T-cell (primary cell): ENCODE data around the gene CLEC12A. TPM values are rescaled to one million over a fixed set of nuclear protein-coding genes. Genes with fewer than 3 reads are reported as not detected.

Source experiments
- ATAC-seq, 4 experiments: fragments of 200-7000 bp in 3 of 4; fragments of 150-1000 bp in 1 of 4; cut with Tn5 transposase; replicated peaks in 1 of 4; 1 replicate in 3 of 4; 2 replicates in 1 of 4; pipeline ENCODE4 v1.10.0; 2021; ENCODE audit warnings: moderate library complexity in 3 of 4, mild to moderate bottlenecking in 2 of 4, moderate number of reproducible peaks in 1 of 4
- CTCF ChIA-PET, 2 donors: fragments of 300-600 bp; sonication (Branson Sonifier 250); formaldehyde crosslinking; loops; one replicate each; lab custom pipeline; 2022; ENCODE audit warnings: antibody characterized with exemption in 2 of 2; lab: Charles Lee
- POLR2A ChIA-PET, 2 donors: fragments of 300-600 bp; sonication (Branson Sonifier 250); formaldehyde crosslinking; loops; one replicate each; lab custom pipeline; 2022; ENCODE audit warnings: antibody characterized with exemption in 2 of 2; lab: Charles Lee
- DNase-seq, 35 experiments: peaks; one replicate each; pipeline versions ENCODE4 v3.0.0 to v3.0.0-alpha.2; 2013 to 2023
- H3K27ac ChIP-seq: one replicate; pipeline ENCODE4 v1.5.1; 2013; ENCODE audit warnings: low read length
- H3K27me3 ChIP-seq, 2 experiments: replicated peaks in 1 of 2; 1 replicate in 1 of 2; 2 replicates in 1 of 2; pipeline versions ENCODE4 v1.6.1 to v1.7.0; 2013; ENCODE audit warnings: low read length in 1 of 2, mixed read lengths in 1 of 2; ENCODE audit not compliant: control insufficient read depth in 2 of 2, insufficient read depth in 2 of 2; ENCODE audit errors: extremely low read depth in 1 of 2
- H3K36me3 ChIP-seq, 2 donors: 1 replicate in 1 of 2; 2 replicates in 1 of 2; pipeline versions ENCODE4 v1.6.1 to v1.7.0; 2013; ENCODE audit warnings: low read length in 1 of 2; ENCODE audit not compliant: control insufficient read depth in 2 of 2, insufficient read depth in 1 of 2; ENCODE audit errors: extremely low read depth in 1 of 2
- H3K4me1 ChIP-seq, 2 experiments: 1 replicate in 1 of 2; 2 replicates in 1 of 2; pipeline versions ENCODE4 v1.6.1 to v1.7.0; 2013; ENCODE audit warnings: low read length in 2 of 2, mixed read lengths in 1 of 2; ENCODE audit not compliant: insufficient read depth in 2 of 2, control insufficient read depth in 1 of 2; ENCODE audit errors: extremely low read depth in 1 of 2
- H3K4me3 ChIP-seq, 2 donors: 1 replicate in 1 of 2; 2 replicates in 1 of 2; pipeline versions ENCODE4 v1.5.1 to v1.7.0; 2013; ENCODE audit warnings: mild to moderate bottlenecking in 2 of 2, low read length in 1 of 2, moderate library complexity in 1 of 2; ENCODE audit not compliant: control insufficient read depth in 1 of 2; ENCODE audit errors: extremely low read depth in 1 of 2
- H3K9me3 ChIP-seq: 2 replicates; pipeline ENCODE4 v1.7.0; 2013
- H3K27ac Mint-ChIP-seq, 2 donors: one replicate each; pipeline ENCODE4 v1.8.0; 2020 to 2021; ENCODE audit warnings: mild to moderate bottlenecking in 2 of 2, mixed read lengths in 2 of 2
- H3K27me3 Mint-ChIP-seq, 2 donors: one replicate each; pipeline ENCODE4 v1.8.0; 2021 to 2022; ENCODE audit warnings: mixed read lengths in 2 of 2
- H3K36me3 Mint-ChIP-seq: one replicate; pipeline ENCODE4 v1.8.0; 2021; ENCODE audit warnings: mixed read lengths
- H3K4me1 Mint-ChIP-seq, 3 donors: one replicate each; pipeline ENCODE4 v1.8.0; 2020 to 2022; ENCODE audit warnings: mixed read lengths in 3 of 3, mild to moderate bottlenecking in 1 of 3
- H3K4me3 Mint-ChIP-seq, 3 donors: one replicate each; pipeline ENCODE4 v1.8.0; 2020 to 2022; ENCODE audit warnings: mild to moderate bottlenecking in 3 of 3, mixed read lengths in 3 of 3, moderate library complexity in 3 of 3
- H3K9me3 Mint-ChIP-seq, 3 donors: one replicate each; pipeline ENCODE4 v1.8.0; 2020 to 2022; ENCODE audit warnings: mixed read lengths in 3 of 3
- WGBS: methylation state at CpG from one replicate; pipeline ENCODE4 v1.1.5; 2013; ENCODE audit warnings: missing lambda C conversion rate; ENCODE audit not compliant: insufficient coverage; 5-methylcytosine and 5-hydroxymethylcytosine counted together
- total RNA-seq, 35 experiments: library from RNA in 6 of 35; stranded (reverse) in 6 of 35; fragments of 120-200 nt in 1 of 35; gene quantifications; one replicate each; pipeline versions ENCODE4 v1.2.1 to v1.2.4 and lab custom pipeline; 2013 to 2026

The CLEC12A gene
- total RNA-seq, 5 donors from 2014 or later (not counting 1 experiment from before 2014, with no cell fraction given): 0.26 TPM; not detected in 4

DNA sequence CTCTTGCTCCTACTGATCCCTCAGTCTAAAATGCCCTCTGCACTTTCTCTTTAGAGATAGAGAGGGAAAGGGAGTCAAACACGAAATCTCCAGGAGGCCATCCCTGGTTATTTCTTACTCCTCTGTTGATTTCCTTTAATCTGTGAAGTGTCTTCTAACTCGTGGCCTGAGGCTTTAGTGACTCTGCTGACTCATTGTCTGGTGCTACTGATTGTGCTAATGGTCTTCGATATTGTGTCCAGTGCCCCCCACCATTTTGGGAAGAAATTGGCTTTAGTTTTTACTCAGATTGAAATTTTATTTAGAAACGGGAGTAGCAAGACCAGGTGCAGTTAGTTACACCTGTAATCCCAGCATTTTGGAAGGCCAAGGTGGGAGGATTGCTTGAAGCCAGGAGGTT, 60.1 kb downstream of the CLEC12A start:
- ChIA-PET POLR2A (no interaction called here), CTCF (no interaction called here)
- H3K27ac ChIP-seq: no peak overlapping the region
- Mint-ChIP-seq H3K9me3 (no peaks in the 10 kb centered on the region), H3K36me3 (no peaks in the 10 kb centered on the region), H3K27me3 (peaks cover 4 to 5% of the 10 kb centered on the region in 2 donors), H3K4me1 (no peaks in the 10 kb centered on the region), H3K27ac (no peak overlapping the region), H3K4me3 (no peak overlapping the region)
- H3K9me3 ChIP-seq: no peaks in the 10 kb centered on the region
- no peaks in the 10 kb centered on the region for H3K36me3 ChIP-seq
- ATAC-seq: no peak
- no peak overlapping the region for H3K4me3 ChIP-seq
- no peak for DNase-seq
- H3K27me3 ChIP-seq: peaks cover 0 to 11% of the 10 kb centered on the region in 2 experiments
- 70% methylated on average over 2 of the region's 4 CpGs for WGBS
- H3K4me1 ChIP-seq: no peaks in the 10 kb centered on the region

DNA sequence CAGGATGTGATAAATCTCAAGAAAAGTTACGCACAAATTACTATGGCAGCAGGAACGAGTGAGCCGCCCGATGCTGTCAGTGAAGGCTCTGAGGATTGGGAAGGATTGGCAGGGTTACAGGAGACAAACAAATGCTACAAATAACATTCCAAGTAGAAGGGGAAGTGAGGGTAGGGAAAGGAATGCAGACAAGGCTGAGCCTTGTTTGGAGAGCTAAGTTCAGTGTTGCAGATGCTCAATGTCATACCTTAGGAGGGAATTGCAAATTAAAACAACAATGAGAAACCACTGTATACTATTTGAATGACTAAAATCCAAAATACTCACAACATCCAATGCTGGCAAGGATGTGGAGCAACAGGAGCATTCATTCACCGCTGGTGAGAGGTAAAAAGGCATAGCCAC, 60.6 kb downstream of the CLEC12A start:
- H3K4me1 Mint-ChIP-seq: no peaks in the 10 kb centered on the region
- Histone ChIP-seq H3K9me3 (no peaks in the 10 kb centered on the region), H3K4me1 (no peaks in the 10 kb centered on the region), H3K27me3 (peaks cover 0 to 11% of the 10 kb centered on the region in 2 experiments), H3K36me3 (no peaks in the 10 kb centered on the region), H3K4me3 (no peak overlapping the region), H3K27ac (no peak overlapping the region)
- WGBS: 80% methylated on average over 1 of the region's 5 CpGs
- H3K27ac Mint-ChIP-seq: no peak overlapping the region
- POLR2A ChIA-PET: no interaction called here
- H3K4me3 Mint-ChIP-seq: no peak overlapping the region
- ATAC-seq (no peak), DNase-seq (no peak)
- H3K36me3 Mint-ChIP-seq: no peaks in the 10 kb centered on the region
- H3K27me3 Mint-ChIP-seq: peaks cover 4 to 5% of the 10 kb centered on the region in 2 donors
- no peaks in the 10 kb centered on the region for H3K9me3 Mint-ChIP-seq
- CTCF ChIA-PET: interaction anchor here in 1 of 2 donors (0.7 kb wide), 1 partner anchor 21 kb away, joined by 8 read pairs; no protein-coding TSS in a partner anchor

DNA sequence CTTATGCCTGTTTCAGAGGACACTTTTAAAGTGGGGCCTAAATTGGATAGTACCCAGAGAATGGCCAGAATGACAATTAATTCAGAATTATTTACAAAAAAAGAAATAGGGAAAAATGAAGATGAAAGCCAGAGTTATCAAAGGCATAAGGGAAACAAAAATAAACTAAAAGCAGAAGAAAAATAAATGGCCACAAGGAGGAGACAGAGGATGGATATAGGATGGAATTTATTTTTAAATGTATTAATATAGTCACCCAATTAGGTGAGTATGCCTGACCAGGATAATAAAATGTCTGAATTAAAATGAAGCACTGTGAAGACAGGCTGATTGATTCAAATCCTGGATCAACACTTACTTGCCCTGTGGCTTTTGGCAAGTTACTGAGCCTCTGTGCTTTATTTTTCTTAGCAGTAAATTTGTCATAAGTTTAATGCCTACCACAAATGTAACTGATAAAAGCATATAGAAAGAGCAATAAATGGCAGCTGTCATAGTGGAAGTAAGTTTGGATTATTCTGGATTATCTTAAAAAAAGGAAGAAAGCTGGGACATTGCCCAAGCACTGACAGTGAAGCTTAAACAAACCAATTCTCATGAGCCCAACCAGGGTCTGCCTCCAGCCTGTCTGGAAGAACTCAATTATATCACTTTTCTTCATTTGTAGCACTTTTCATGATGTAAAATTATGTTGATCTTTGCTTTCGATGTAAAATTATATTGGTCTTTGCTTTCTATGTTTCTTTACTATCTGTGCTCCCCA, 62.8 kb downstream of the CLEC12A start:
- CTCF ChIA-PET: no interaction called here
- H3K27ac Mint-ChIP-seq: no peak overlapping the region
- Histone ChIP-seq H3K36me3 (no peaks in the 10 kb centered on the region), H3K27ac (no peak overlapping the region), H3K27me3 (peaks cover 0 to 11% of the 10 kb centered on the region in 2 experiments), H3K9me3 (no peaks in the 10 kb centered on the region), H3K4me1 (no peaks in the 10 kb centered on the region), H3K4me3 (no peak overlapping the region)
- POLR2A ChIA-PET: no interaction called here
- no peaks in the 10 kb centered on the region for H3K36me3 Mint-ChIP-seq
- no peaks in the 10 kb centered on the region for H3K4me1 Mint-ChIP-seq
- H3K9me3 Mint-ChIP-seq: no peaks in the 10 kb centered on the region
- no CpG with 5 or more reads among the region's 1 CpG for WGBS
- ATAC-seq: no peak
- DNase-seq: no peak
- H3K27me3 Mint-ChIP-seq: peaks cover 0 to 5% of the 10 kb centered on the region in 2 donors
- H3K4me3 Mint-ChIP-seq: no peak overlapping the region

Other genes with a start within 250 kb of the CLEC12A start
- 1 to 10 TPM; 1.1 to 4.4 (median 2.9) TPM for gene CLECL1, start 238.3 kb upstream of the CLEC12A start, total RNA-seq
- 100 to 1,000 TPM in 2 of 5 donors, 10 to 100 TPM in 3; 36.7 to 746 (median 39.4) TPM for gene CD69, start 210.5 kb upstream of the CLEC12A start, total RNA-seq
- gene KLRF1, start 143.9 kb upstream of the CLEC12A start, total RNA-seq: 10 to 100 TPM in 1 of 5 donors, 1 to 10 TPM in 1, under 1 TPM in 3; 0.35 to 24.8 (median 0.95) TPM
- 100 to 1,000 TPM in 1 of 5 donors, 10 to 100 TPM in 4; 60.0 to 101 (median 74.7) TPM for gene CLEC2B, start 102.1 kb upstream of the CLEC12A start, total RNA-seq
- not detected for gene KLRF2, start 89.9 kb upstream of the CLEC12A start, total RNA-seq
- not detected for gene CLEC2A, start 39.0 kb upstream of the CLEC12A start, total RNA-seq
- gene CLEC1B, start 27.7 kb downstream of the CLEC12A start, total RNA-seq: under 1 TPM in 1 of 5 donors, not detected in 4; 0.50 TPM
- gene CLEC12B, start 39.2 kb downstream of the CLEC12A start, total RNA-seq: not detected
- gene CLEC9A, start 59.3 kb downstream of the CLEC12A start, total RNA-seq: under 1 TPM in 1 of 5 donors, not detected in 4; 0.61 TPM
- gene CLEC1A, start 127.6 kb downstream of the CLEC12A start, total RNA-seq: not detected
- 1 to 10 TPM in 2 of 5 donors, under 1 TPM in 3; 0.15 to 1.6 (median 0.49) TPM for gene CLEC7A, start 158.8 kb downstream of the CLEC12A start, total RNA-seq
- gene OLR1, start 200.7 kb downstream of the CLEC12A start, total RNA-seq: under 1 TPM in 3 of 5 donors, not detected in 2; 0.12 to 0.60 (median 0.33) TPM
- not detected for gene TMEM52B, start 207.6 kb downstream of the CLEC12A start, total RNA-seq
- 100 to 1,000 TPM in 2 of 5 donors, 10 to 100 TPM in 3; 46.7 to 129 (median 53.7) TPM for gene GABARAPL1, start 241.5 kb downstream of the CLEC12A start, total RNA-seq